ENCODE data around the gene ASS1. TPM values are rescaled to one million over a fixed set of nuclear protein-coding genes. Genes with fewer than 3 reads are reported as not detected.

Gene ASS1
- total RNA-seq, 1 donor from 2014 or later, result 16.7 TPM

DNA sequence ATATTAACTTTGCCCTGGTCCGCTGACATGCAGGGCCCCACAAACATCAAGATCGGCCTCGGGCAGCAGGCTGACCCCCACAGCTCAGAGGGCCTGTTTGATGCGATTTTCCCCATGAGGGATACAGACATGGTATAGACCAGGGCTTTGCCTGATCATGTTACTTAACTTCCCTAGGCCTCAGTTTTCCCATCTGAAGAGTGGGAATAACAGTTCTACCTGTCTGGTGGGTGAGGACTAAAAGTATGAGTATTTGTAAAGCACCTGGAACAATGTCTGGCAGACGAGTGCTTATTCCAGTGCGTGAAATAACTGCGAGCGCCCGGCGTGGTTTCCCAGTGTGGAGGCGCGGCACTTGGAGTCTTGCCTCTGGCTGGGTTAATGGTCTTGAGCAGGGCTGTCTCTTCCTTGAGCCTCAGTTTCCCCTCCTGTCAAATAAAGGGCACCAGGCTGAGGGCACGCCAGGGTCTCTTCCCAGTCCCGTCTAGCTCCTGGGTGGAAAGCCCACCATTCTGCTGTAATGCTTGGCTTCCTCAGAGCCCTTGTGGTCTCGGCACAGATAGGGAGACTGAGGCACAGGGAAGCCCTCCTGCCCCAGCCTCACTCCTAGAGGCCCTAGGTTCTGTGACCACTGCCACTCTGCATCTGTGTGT lies 47.2 kb downstream of the ASS1 start:
- no peak for FAIRE-seq
- DNase-seq (ENCODE audit: low spot score in 2 of 2), result no peak

DNA sequence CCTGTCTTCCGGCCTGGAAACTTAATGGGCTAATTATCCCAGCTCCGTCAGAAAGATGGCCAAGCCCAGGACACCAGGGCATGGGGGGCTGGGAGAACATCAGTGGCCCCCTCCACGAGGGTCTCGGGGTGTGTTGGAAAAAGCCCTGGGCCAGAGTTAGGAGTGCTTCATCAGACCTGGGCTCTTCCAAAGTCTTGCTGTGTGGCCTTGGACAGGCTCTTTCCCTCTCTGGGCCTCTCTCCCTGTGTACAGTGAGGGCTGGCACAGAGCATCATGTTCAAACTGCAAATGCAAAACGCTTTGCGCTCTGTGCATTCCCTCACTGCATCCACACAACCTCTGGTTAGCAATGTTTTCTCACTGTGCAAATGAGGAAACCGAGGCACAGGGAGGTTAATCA lies 48.3 kb downstream of the ASS1 start:
- DNase-seq (ENCODE audit: low spot score in 2 of 2) (no peak), FAIRE-seq (no peak)

GRCh38 chr9:130493476-130493875 lies 48.7 kb downstream of the ASS1 start:
- FAIRE-seq, result no peak
- DNase-seq (ENCODE audit: low spot score in 2 of 2), result no peak

DNA sequence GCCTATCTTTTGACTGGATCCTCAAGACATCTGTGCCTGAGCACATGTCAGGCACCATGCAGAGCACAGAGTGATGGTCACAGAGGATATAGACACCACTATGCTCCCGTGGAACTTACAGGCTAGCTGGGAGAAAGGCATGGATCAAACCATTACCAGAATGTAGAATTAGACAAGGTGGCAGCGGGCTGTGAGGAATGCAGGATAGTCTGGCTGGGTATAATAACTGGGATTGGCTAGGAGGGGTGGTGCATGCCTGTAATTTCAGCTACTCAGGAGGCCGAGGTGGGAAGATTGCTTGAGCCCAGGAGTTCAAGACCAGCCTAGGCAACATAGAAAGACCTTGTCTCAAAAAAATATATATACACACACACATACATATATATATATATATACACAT lies 50.3 kb downstream of the ASS1 start:
- DNase-seq (ENCODE audit: low spot score in 2 of 2) (no peak), FAIRE-seq (no peak)

GRCh38 chr9:130497139-130497538 lies 52.4 kb downstream of the ASS1 start:
- no peak for FAIRE-seq
- no peak for DNase-seq (ENCODE audit: low spot score in 2 of 2)

DNA sequence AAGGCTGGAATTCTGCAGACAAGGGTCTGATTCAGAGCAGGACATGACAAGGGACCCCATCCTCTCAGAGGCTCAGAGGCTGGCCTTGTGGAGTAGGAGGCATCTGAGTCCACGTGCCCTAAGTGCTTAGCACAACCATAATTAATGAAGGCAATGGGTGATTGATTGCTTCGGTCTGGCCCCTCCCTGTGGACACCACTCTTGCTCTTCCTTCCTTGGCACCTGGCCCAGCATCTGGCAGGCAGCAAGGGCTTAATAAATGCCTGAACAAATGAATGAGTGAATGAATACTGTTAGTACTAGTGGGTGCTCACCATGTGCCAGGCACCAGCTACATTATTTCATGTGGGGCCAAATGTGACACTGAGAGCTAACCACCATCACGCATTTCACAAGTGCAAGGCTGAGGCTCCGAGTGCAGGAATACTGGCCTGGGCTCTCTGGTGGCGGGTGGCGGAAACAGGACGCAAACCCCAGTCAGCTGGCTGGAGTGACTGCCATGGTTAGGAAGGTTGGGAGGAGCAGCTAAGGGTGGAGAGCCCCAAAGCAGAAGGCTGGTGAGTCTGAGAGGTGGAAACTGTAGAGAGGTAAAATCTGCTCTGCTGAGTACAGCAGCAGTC lies 53.6 kb downstream of the ASS1 start:
- no peak for FAIRE-seq
- no peak for DNase-seq (ENCODE audit: low spot score in 2 of 2)

GRCh38 chr9:130498918-130499698 lies 54.3 kb downstream of the ASS1 start:
- DNase-seq (ENCODE audit: low spot score in 2 of 2) (no peak), FAIRE-seq (no peak)

DNA sequence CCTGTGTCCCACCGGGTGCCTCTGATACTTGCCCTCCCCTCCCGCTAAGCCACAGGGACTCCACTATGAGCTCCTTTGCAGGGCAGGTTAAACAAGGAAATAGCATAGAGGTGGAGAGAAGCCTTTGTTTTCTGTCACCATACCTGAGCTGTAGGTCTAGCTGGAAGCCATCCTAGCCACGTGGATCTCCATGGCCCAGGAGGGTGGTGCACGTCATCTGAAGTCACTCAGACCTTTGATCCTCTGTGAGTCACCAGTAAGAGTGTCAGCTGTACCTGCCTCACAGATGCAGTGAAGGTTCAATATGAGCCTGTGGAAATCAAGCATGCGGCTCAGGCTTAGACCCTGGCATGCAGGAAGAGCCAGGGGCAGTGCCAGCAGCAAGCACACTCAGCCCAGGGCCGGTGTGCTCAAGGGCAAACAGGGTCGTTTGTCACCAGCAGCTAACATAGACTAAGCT lies 55.1 kb downstream of the ASS1 start:
- FAIRE-seq, result no peak
- no peak for DNase-seq (ENCODE audit: low spot score in 2 of 2)

DNA sequence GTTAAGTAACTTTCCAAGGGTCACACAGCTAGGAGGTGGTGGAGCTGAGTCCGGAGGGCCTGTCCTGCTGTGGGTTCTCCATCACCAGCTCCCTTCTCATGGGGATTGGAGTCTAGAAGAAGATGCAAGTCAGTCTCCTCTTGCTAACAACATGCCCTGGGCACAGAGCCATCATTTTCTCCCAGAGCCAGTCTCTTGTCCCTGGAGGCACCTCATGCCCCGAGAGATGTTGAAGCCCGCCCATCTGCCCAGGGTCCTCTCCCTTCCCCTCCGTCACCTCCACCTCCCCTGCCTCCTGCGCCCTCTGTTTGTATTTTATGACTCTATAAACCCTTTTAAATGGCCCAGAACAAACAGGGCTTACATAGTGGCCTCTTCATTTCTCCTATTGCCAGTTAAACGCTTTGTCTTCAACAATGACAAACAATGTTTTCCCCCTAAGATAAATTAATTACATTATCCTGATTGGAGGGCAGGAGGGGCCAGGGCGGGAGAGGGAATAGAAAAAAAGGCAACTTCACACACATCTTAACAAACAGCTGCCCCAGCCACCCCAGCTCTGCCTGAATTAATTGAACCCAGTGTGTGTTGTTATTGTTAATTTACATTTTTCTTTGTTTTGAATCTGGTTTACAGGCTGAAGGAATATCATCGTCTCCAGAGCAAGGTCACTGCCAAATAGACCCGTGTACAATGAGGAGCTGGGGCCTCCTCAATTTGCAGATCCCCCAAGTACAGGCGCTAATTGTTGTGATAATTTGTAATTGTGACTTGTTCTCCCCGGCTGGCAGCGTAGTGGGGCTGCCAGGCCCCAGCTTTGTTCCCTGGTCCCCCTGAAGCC lies 55.8 kb downstream of the ASS1 start:
- no peak for DNase-seq (ENCODE audit: low spot score in 2 of 2)
- no peak for FAIRE-seq

DNA sequence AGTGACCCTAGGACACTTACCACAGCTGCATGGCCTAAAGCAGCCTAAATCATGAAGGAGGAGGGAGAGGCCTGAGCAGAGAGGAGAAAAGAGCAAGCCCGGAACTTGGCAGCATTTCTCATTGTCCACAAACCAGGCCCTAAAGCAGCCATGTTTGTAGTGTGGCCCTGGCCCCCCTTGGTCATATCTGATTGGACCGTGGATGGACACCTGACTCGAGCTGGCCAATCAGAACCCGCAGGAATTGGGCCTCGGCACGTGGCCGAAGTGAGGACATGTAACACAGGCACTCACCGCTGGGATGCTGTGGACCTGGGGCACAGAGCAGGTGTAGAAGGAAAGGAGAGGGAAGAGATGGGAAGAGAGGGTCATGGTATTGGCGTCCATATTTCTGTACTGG lies 56.9 kb downstream of the ASS1 start:
- no peak for FAIRE-seq
- DNase-seq (ENCODE audit: low spot score in 2 of 2), result no peak

DNA sequence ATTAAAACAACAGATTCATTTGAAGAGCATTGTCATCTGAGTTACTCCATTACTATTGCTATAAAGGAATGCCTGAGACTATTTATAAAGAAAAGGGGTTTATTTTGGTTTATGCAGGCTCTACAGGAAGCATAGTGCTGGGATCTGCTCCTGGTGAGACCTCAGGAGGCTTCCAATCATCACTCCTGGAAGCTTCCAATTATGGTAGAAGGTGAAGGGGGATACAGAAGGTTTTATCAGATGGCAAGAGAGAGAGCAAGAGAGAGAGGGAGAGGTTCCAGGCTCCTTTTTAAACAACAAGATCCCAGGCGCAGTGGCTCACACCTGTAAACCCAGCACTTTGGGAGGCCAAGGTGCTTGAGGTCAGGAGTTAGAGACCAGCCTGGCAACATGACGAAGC lies 63.5 kb downstream of the ASS1 start:
- FAIRE-seq, result no peak
- DNase-seq (ENCODE audit: low spot score in 2 of 2), result no peak

DNA sequence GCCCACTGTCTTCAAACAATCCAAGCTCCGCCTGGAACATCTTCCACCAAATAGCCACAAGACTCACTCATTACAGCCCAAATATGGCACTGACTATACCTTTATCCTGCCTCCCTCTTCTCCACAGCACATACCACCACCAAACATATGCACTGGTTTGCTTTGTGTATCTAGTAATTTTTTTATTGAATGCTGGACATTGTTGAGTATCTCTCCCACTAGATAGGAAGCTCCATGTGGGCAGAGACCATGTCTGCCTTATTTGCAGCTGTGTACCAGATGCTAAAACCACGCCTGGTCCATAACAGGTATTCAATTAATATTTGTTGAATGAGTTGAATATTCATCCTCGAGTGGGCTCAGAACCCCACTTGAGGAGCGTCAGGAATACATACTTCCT lies 67.4 kb downstream of the ASS1 start:
- no peak for FAIRE-seq
- no peak for DNase-seq (ENCODE audit: low spot score in 2 of 2)

DNA sequence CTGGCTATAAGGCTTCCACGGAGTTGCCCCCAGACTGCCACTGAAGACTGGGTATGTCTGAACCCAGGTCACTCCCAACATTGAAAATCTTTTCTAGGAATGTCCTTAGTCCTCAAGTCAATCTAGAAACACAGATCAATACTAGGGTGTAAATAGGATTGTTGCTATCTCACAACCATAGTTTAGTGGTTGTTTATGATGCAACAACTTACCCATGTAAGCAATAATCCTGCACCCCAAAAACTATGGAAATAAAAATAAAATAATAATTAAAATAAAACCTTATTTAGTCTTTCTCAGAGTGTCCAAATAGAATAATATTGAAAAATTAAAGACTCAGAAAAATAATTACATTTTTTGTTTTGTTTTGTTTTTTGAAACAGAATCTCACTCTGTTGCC lies 68.3 kb downstream of the ASS1 start:
- FAIRE-seq, result no peak
- no peak for DNase-seq (ENCODE audit: low spot score in 2 of 2)

DNA sequence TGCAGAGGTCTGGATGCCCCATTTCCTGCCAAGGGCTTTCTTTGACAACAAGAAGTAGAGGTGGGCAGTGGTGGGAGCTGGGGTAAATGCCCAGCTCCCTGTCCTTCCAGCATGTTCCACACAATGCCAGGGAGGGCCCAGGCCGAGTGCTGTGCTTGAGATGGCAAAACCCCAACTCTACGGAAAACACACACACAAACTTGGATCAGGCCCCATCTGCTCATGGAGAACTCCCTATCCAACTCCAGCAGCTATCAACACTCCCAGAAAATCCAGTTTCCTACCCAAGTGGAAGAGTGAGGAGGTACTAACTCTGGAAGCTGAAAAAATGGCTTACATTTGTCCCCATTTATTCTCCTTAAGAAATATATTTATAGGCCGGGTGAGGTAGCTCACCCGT lies 73.5 kb downstream of the ASS1 start:
- FAIRE-seq, result no peak
- no peak for DNase-seq (ENCODE audit: low spot score in 2 of 2)

- no peak for FAIRE-seq
- DNase-seq (ENCODE audit: low spot score in 2 of 2), result no peak
Observed at GRCh38 chr9:130518943-130519799, 74.4 kb downstream of the ASS1 start.

DNA sequence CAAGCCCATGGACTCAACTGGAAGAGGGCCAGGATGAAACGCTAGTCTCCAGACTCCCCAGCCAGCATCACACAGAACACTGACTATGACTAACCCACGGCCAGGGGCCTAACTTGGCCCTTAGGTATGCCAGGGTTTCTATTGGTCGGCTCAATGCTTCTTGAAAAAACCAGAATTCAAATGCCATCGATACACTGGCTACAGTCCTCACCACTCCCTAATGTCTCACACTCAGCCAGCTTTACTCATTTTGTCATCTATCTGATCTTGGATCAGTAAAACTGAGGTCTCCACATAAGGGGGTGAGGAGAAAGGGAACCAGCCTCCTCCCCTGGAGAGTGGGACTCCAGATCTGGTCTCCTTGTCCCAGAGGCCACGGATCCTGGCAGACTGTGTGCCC lies 75.2 kb downstream of the ASS1 start:
- FAIRE-seq, result no peak
- no peak for DNase-seq (ENCODE audit: low spot score in 2 of 2)

GRCh38 chr9:130521715-130522114 lies 77.0 kb downstream of the ASS1 start:
- DNase-seq (ENCODE audit: low spot score in 2 of 2), result no peak
- FAIRE-seq, result no peak

DNA sequence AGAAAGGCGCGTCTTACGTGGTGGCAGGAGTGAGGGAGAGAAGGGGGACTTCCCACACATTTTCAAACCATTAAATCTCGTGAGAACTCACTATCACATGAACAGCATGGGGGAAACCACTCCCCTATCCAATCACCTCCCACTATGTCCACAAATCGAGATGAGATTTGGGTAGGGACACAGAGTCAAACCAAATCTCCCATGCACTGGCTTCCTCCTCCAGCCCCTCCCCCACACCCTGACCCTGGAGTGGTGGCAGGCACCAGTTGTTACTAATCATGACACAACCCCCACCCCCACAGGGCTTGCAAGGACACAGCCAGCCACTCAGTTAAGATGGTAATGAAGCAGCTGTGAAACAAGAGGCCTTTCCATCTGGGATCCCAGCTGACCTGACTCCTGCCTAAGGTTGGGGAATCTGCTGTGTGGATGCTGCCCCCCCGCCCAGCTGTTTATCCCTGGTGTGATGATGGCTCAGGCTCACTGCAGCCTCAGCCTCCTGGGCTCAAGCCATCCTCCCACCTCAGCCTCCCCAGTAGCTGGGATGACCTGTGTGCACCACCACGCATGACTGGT lies 77.6 kb downstream of the ASS1 start:
- no peak for FAIRE-seq
- no peak for DNase-seq (ENCODE audit: low spot score in 2 of 2)

GRCh38 chr9:130523921-130524320 lies 79.2 kb downstream of the ASS1 start:
- DNase-seq (ENCODE audit: low spot score in 2 of 2) (no peak), FAIRE-seq (no peak)

Data from frontal cortex (tissue), 4 donors.